Measurements from ENCODE around the gene MAPK1.

MAPK1 gene

DNA sequence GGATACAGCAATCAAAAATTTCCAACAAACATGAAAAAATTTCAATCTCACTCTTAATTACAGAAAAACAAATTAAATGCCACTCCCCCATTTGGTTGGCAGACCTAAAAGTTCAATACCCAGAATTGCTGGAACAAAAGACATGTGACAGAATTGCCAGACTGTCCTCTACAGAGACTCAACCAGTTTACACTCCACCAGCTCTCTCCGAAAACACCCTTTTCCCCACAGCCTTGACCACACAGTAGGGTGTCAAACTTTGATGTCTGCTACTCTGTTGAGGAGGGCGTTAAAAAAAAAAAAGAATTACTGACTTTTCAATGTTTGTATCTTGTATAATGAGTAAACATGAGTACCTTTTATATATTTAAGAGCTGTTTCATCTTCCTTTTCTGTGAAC lies 87.2 kb downstream of the MAPK1 start:
- H3K4me3 ChIP-seq (ENCODE audit: low read depth, low read length), result no peak overlapping the region
- ChIA-PET CTCF (interaction anchor here (0.8 to 1.7 kb wide), 6 partner anchors 8 to 172 kb away, joined by 3 to 4 read pairs (median 3); partner anchors contain the start of gene PPM1F), POLR2A (no interaction called here)
- DNase-seq (ENCODE audit: low read depth, low spot score), result no peak
- TF ChIP-seq CTCF (IDR thresholded peaks at IDR 0.05; ENCODE audit: insufficient read depth, low read length, missing control alignments), result no peak

DNA sequence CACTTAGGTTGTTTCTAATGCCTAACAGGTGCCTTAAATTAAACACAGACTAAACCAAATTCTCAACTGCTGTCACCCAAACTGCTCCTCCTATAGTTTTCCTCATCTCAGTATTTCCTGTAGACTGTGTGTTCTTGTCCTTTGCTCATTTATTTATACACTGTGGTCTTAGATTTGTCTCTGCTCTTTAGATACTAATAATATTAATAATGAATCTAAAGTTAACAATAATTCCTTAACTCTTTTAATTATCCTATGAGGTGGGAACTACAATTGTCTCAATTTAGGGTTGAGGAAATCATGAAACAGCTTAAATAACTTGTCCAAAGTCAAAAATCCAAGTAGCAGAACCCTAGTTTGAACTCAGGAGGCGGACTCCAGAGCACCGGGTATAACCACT lies 88.0 kb downstream of the MAPK1 start:
- no peak overlapping the region for H3K4me3 ChIP-seq (ENCODE audit: low read depth, low read length)
- no peak for DNase-seq (ENCODE audit: low read depth, low spot score)
- no peak for TF ChIP-seq CTCF (IDR thresholded peaks at IDR 0.05; ENCODE audit: insufficient read depth, low read length, missing control alignments)
- CTCF ChIA-PET, result interaction anchor here (0.8 to 1.7 kb wide), 7 partner anchors 9 to 173 kb away, joined by 3 to 4 read pairs (median 3); partner anchors contain the start of gene PPM1F
- POLR2A ChIA-PET, result no interaction called here

GRCh38 chr22:21778705-21779363 lies 88.6 kb downstream of the MAPK1 start:
- peak; percentile 36 for DNase-seq (ENCODE audit: low read depth, low spot score)
- H3K4me3 ChIP-seq (ENCODE audit: low read depth, low read length), result no peak overlapping the region
- no peak for TF ChIP-seq CTCF (IDR thresholded peaks at IDR 0.05; ENCODE audit: insufficient read depth, low read length, missing control alignments)
- ChIA-PET CTCF (interaction anchor here (0.8 to 1.7 kb wide), 5 partner anchors 9 to 65 kb away, joined by 3 to 4 read pairs (median 3); no protein-coding TSS in a partner anchor), POLR2A (interaction anchor here (0.6 kb wide), 1 partner anchor 75 kb away, joined by 3 read pairs; no protein-coding TSS in a partner anchor)

GRCh38 chr22:21771631-21771976 lies 95.8 kb downstream of the MAPK1 start:
- CTCF ChIA-PET, result interaction anchor here (1.1 to 1.6 kb wide), 2 partner anchors 167 to 182 kb away, joined by 3 to 5 read pairs; partner anchors contain the start of gene PPM1F
- TF ChIP-seq CTCF (IDR thresholded peaks at IDR 0.05; ENCODE audit: insufficient read depth, low read length, missing control alignments), result no peak
- no peak overlapping the region for H3K4me3 ChIP-seq (ENCODE audit: low read depth, low read length)
- POLR2A ChIA-PET, result no interaction called here
- no peak for DNase-seq (ENCODE audit: low read depth, low spot score)

GRCh38 chr22:21768435-21768834 lies 99.0 kb downstream of the MAPK1 start:
- CTCF ChIA-PET, result interaction anchor here (1.3 kb wide), 1 partner anchor 168 kb away, joined by 3 read pairs; no protein-coding TSS in a partner anchor
- POLR2A ChIA-PET, result no interaction called here
- H3K4me3 ChIP-seq (ENCODE audit: low read depth, low read length), result no peak overlapping the region
- DNase-seq (ENCODE audit: low read depth, low spot score), result no peak
- no peak for TF ChIP-seq CTCF (IDR thresholded peaks at IDR 0.05; ENCODE audit: insufficient read depth, low read length, missing control alignments)

GRCh38 chr22:21766691-21767462 lies 100.6 kb downstream of the MAPK1 start:
- no peak overlapping the region for H3K4me3 ChIP-seq (ENCODE audit: low read depth, low read length)
- ChIA-PET CTCF (no interaction called here), POLR2A (no interaction called here)
- no peak for DNase-seq (ENCODE audit: low read depth, low spot score)
- TF ChIP-seq CTCF (IDR thresholded peaks at IDR 0.05; ENCODE audit: insufficient read depth, low read length, missing control alignments), result no peak

All from AG04449 (cell line).